ENCODE measurements around the gene ANKRD63. TPM values are rescaled to one million over a fixed set of nuclear protein-coding genes. Genes with fewer than 3 reads are reported as not detected.

Gene ANKRD63
- polyA plus RNA-seq, 3 donors = 0.14 to 0.18 TPM; not detected in 1

GRCh38 chr15:40281057-40281800, 1.6 kb downstream of the ANKRD63 start:
- DNase-seq (ENCODE audit: low read depth in 3 of 3, low spot score in 2 of 3) = no peak

- no peak for DNase-seq (ENCODE audit: low read depth in 3 of 3, low spot score in 2 of 3)
These were observed 2.4 kb downstream of the ANKRD63 start for GRCh38 chr15:40280260-40281056.

- no peak for DNase-seq (ENCODE audit: low read depth in 3 of 3, low spot score in 2 of 3)
These were observed 3.3 kb downstream of the ANKRD63 start for GRCh38 chr15:40279437-40280141.

GRCh38 chr15:40278026-40278425, 4.8 kb downstream of the ANKRD63 start:
- no peak for DNase-seq (ENCODE audit: low read depth in 3 of 3, low spot score in 2 of 3)

GRCh38 chr15:40277471-40277870, 5.4 kb downstream of the ANKRD63 start:
- DNase-seq (ENCODE audit: low read depth in 3 of 3, low spot score in 2 of 3) = no peak

- no peak for DNase-seq (ENCODE audit: low read depth in 3 of 3, low spot score in 2 of 3)
These were observed 5.9 kb downstream of the ANKRD63 start for GRCh38 chr15:40276927-40277326.

GRCh38 chr15:40275954-40276353, 6.9 kb downstream of the ANKRD63 start:
- no peak for DNase-seq (ENCODE audit: low read depth in 3 of 3, low spot score in 2 of 3)

- DNase-seq (ENCODE audit: low read depth in 3 of 3, low spot score in 2 of 3) = no peak
These were observed 7.3 kb downstream of the ANKRD63 start for GRCh38 chr15:40275523-40275922.

GRCh38 chr15:40274350-40275274, 8.3 kb downstream of the ANKRD63 start:
- DNase-seq (ENCODE audit: low read depth in 3 of 3, low spot score in 2 of 3) = no peak

- DNase-seq (ENCODE audit: low read depth in 3 of 3, low spot score in 2 of 3) = no peak
These were observed 9.4 kb downstream of the ANKRD63 start for GRCh38 chr15:40273428-40273827.

GRCh38 chr15:40272485-40273056, 10.3 kb downstream of the ANKRD63 start:
- no peak for DNase-seq (ENCODE audit: low read depth in 3 of 3, low spot score in 2 of 3)

GRCh38 chr15:40271685-40272484, 11.0 kb downstream of the ANKRD63 start:
- DNase-seq (ENCODE audit: low read depth in 3 of 3, low spot score in 2 of 3) = no peak

- DNase-seq (ENCODE audit: low read depth in 3 of 3, low spot score in 2 of 3) = no peak
These were observed 12.4 kb downstream of the ANKRD63 start for GRCh38 chr15:40270246-40270995.

- DNase-seq (ENCODE audit: low read depth in 3 of 3, low spot score in 2 of 3) = no peak
These were observed 13.3 kb downstream of the ANKRD63 start for GRCh38 chr15:40269604-40270003.

- DNase-seq (ENCODE audit: low read depth in 3 of 3, low spot score in 2 of 3) = no peak
These were observed 15.2 kb downstream of the ANKRD63 start for GRCh38 chr15:40267670-40268069.

GRCh38 chr15:40266828-40267304, 16.0 kb downstream of the ANKRD63 start:
- DNase-seq (ENCODE audit: low read depth in 3 of 3, low spot score in 2 of 3) = no peak

- no peak for DNase-seq (ENCODE audit: low read depth in 3 of 3, low spot score in 2 of 3)
These were observed 17.0 kb downstream of the ANKRD63 start for GRCh38 chr15:40265875-40266274.

- no peak for DNase-seq (ENCODE audit: low read depth in 3 of 3, low spot score in 2 of 3)
These were observed 17.5 kb downstream of the ANKRD63 start for GRCh38 chr15:40265355-40265754.
